Keratinocyte (primary cell): ENCODE data around the gene INHBB.

Experiments used
- EZH2 ChIP-seq: IDR thresholded peaks from one replicate; pipeline ENCODE4 v1.6.1; 2012; ENCODE audit warnings: inconsistent platforms, mild to moderate bottlenecking, low read length, moderate library complexity
- TF ChIP-seq, protein P1 (sequence below), 3 experiments: IDR thresholded peaks in 1 of 3; conservative IDR thresholded peaks in 1 of 3; optimal IDR thresholded peaks in 1 of 3; 2 replicates in 2 of 3; 3 replicates in 1 of 3; pipeline versions ENCODE3 to v1.5.1; 2011; ENCODE audit warnings: low read length in 3 of 3, mild to moderate bottlenecking in 3 of 3, moderate library complexity in 2 of 3, control low read depth in 1 of 3, inconsistent platforms in 1 of 3; ENCODE audit not compliant: insufficient read depth in 2 of 3; ENCODE audit errors: extremely low read depth in 1 of 3

DNA sequence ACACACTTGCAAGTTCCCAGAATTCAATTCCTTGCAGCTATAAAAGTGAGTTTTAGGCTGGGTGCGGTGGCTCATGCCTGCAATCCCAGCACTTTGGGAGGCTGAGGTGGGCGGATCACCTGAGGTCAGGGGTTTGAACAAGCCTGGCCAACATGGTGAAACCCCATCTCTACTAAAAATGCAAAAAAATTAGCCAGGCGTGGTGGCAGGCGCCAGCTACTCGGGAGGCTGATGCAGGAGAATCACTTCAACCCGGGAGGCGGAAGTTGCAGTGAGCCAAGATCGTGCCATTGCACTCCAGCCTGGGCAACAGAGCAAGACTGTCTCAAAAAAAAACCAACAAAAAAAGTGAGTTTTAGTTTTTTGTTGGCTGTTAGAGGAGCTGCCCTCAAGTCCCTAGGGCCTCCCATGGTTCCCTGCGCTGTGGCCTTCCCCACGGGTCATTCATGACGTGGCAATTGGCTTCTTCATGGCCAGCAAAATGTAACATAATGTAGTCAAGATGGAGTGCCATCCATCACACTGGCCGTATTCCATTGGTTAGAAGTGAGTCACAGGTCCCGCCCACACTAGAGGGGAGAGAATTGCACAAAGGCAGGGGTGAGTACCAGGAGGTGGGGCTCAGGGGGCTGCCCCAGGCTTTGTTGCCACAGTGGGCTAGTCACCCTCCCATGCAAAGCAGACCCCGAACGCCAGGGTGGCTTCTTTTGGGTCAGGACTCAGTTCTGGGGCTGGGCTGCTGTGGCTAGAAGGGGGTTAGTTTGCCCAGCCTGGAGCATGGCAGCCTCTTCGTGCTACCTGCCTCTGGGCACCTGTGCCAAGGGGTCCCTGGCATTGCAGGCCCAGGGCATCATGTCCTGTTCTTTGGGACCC, 37.7 kb upstream of the INHBB start:
- TF ChIP-seq, protein P1, sequence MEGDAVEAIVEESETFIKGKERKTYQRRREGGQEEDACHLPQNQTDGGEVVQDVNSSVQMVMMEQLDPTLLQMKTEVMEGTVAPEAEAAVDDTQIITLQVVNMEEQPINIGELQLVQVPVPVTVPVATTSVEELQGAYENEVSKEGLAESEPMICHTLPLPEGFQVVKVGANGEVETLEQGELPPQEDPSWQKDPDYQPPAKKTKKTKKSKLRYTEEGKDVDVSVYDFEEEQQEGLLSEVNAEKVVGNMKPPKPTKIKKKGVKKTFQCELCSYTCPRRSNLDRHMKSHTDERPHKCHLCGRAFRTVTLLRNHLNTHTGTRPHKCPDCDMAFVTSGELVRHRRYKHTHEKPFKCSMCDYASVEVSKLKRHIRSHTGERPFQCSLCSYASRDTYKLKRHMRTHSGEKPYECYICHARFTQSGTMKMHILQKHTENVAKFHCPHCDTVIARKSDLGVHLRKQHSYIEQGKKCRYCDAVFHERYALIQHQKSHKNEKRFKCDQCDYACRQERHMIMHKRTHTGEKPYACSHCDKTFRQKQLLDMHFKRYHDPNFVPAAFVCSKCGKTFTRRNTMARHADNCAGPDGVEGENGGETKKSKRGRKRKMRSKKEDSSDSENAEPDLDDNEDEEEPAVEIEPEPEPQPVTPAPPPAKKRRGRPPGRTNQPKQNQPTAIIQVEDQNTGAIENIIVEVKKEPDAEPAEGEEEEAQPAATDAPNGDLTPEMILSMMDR (optimal IDR thresholded peaks at IDR 0.05 in 1 of 3, IDR thresholded peaks at IDR 0.05 in 1 of 3, conservative IDR thresholded peaks at IDR 0.05 in 1 of 3; ENCODE audit: extremely low read depth in 1 of 3, insufficient read depth in 2 of 3, low read length in 3 of 3) = no peak
- TF ChIP-seq EZH2 = no peak
